GM04503 (cell line): ENCODE measurements around the gene ATP9A.

Experiments
- DNase-seq: peaks from one replicate; pipeline ENCODE4 v3.0.0-alpha.2; 2012; ENCODE audit warnings: low read depth

ATP9A gene

DNA sequence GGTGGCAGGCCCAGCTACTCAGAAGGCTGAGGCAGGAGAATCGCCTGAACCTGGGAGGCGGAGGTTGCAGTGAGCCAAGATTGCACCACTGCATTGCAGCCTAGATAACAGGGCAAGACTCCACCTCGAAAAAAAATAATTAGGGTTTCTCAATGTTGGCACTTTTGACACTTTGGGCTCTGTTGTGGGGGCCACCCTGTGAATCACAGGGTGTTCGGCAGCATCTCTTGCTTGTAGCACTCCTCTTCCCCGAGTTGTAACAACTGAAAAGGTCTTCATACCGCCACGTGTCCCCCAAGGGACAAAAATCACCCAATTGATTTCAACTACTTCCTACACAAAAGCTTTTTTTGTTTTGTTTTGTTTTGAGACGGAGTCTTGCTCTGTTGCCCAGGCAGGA is 172.4 kb downstream of the ATP9A start:
- no peak for DNase-seq

DNA sequence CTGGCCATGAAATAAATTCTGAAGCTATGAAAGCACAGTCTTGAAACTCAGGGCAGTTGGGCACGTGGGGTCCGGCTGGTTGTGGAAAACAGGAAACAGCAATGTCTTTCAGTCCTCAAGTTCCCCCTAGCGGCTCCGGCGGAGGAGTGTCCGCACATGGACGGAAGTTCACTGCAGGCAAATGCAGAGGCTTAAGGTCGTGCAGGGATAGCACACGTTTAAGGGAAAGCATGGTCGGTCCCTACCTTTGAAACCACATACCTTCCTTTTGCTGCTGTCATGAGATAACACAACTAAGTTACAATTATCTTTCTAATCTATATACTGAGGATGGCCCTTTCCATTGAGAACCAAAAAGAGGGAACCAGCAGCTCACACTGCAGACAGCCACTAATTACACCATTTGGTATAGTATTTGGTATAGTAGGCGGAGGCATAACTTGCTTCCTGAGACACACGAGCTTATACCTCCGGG is 173.1 kb downstream of the ATP9A start:
- peak; percentile 51 for DNase-seq

DNA sequence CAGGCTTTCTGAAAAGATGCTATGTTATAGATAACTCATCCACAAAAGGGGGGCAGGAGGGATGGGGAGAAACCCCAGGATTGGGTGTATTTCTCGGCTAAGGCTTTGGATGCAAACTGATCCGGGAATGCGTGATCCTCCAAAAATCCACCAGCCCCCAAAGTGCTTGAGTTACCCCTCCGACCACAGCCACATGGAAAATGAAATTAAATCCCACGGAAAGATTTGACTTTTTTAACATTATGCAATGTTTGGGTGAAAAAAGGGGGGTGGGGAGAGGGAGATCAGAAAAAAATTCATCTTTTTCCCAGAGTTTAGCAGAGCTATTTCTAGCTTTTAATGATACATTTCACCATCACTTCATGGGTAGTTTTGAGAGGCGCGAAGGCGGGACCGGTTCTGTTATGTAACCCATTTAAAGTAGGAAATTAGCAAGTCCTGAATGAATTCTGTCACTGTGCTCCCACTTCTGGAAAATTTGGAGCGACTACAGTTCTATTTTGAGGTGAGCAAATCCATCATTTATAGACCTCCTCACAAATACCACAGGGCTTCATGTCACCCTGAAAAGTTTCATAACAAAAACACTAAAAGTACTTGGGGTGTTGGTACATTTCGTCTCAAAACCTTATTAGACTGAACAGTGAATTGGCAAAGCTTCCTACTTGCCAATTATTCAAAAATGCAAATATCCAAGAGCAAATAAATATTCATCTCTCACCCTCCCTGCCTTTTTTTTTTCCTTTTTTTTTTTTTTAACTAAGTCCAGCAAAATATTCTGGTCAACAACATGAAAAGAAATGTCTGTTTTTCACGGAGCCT is 173.7 kb downstream of the ATP9A start:
- DNase-seq, result no peak

DNA sequence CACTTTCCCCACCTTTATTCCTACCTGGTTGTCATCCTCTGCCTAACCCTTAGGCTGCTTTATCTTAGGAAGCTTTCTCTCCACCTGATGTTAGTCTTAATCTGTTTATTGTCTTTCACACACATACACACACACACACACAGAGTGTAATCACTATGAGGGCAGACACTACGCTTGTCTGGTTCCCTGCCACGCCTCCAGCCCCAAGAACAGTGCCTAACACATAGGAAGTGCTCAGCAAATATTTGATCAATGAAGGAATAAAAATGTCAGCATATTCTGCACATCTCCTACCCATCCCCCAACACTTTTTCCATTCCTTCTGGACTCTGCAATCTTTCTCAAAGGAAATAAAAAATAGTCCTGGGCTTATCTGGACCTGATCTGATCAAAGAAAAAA is 174.6 kb downstream of the ATP9A start:
- DNase-seq, result no peak

DNA sequence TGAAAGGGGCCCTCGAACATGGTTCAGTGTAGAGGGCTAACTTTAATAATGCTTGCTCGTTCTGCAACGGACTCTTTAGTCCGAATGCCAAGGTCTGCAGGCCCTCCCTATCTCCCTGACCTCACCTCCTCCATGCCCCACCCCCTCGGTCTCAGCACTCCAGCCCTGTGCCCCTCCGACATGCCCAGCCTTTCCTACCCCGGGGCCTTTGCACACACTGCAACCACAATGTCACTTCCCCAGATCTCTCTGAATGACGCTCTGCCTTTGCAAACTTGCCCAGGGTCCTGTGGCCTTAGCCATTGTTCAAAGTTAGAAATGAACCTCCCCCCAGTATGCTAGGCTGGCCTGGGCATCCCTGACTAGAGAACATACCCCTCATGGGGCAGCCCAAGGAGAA is 175.6 kb downstream of the ATP9A start:
- no peak for DNase-seq

DNA sequence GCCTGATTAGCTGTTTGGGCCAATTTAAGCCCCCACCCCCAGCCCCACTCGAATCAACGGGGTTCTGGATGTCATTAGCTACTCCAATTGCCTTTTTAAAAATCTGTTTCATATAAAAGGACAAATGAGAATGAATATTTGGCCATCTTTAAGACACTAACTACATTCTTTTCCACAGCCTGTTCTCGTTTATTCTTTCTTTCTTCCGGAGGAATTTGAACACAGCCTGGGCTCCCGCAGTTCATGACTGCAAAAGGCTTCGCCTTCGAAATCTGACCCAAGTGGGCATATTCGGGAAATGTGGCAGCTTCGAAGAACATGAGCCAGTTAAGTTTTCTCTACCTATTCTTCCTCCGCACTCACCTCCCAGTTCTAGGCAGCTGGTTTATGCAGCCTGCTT is 176.3 kb downstream of the ATP9A start:
- no peak for DNase-seq

DNA sequence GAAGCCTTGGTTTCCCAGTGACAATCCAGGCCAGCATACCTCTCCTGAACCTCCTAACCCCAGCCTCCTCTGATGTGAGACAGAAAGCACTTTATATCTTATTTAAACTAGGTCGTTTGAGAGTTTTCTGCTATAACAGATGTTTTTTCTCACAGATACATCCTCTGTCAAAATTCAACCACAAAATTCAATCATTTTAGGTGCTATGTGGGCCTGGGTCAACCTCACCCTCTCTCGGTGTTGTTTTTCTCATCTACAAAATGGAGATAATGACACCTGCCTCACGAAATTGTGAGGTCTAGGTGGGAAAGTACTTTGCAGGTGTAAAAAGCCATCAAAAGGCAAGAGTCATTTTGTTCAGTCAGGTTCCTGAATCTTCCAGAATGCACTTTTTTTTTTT is 179.4 kb downstream of the ATP9A start:
- no peak for DNase-seq

DNA sequence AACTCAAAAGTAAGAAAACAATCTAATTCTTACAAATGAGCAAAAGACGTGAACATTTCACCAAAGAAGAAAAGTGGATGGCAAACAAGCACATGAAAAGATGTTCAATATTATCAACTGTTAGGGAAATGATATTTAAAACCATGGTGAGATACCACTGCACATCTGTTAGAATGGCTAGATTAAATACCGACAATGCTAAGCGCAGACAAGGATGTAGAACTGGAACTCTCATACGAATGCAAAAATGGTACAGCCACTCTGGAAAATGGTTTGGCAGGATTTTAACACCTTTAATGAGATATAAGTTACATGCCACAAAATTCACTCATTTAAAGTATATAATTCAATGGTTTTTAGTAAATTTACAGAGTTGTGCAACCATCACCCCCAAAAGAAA is 181.0 kb downstream of the ATP9A start:
- DNase-seq, result no peak

DNA sequence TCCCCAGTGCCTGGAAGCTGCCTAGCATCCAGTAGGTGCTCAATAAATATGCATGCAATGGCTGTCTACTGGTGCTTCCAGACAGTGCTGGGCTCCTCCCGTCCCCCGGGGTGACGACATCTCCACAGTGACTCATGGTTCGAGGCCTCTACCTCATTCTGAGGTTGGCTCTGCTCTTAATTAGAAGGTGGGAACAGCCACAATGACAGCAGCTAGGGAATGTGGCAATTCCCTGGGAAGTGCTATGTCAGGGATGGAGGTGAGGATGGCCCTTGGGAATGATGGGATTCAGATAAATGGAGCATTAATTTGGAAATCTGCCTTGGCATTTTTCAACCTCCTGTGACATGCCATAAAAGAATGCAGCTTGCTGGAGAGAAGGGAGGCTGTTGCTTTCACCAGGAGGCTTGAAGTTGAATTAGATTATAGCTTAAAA is 182.2 kb downstream of the ATP9A start:
- peak; percentile 98 for DNase-seq

DNA sequence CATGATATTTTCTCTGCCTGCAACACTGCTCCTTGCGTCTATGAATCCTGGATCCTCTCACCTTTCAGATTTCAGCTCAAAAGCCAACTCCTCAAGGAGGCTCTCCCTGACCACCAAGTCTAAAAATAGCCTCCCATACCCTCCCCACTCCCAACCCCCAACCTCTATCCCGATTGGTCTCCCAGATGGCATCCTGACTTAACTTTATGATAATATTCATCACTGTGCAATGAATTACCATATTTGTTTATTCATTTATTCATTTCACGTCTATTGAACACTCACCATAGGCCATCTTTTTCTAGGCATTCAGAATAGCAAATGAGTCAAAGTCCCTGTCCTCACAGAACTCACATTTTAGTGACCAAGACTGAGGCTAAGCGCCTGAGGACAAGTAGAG is 183.0 kb downstream of the ATP9A start:
- DNase-seq, result no peak

DNA sequence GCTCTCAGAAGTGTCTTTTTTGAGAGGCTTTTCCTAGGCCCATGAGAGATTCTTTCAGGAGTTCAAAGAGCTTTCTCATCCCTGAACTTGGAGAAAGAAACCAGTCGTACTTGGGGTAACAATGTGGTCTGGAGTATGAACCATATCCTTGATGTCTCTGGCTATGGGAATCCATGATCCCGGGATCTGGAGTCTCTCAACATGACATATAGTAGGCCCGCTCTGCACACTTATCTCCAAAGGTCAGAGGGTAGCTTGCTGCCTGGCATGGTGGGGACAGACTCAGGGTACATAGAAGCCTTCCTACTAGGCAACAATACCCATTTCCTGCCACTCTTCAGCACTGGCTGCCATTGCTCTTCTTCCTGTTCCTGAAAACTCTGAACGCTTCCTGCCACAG is 183.5 kb downstream of the ATP9A start:
- no peak for DNase-seq

DNA sequence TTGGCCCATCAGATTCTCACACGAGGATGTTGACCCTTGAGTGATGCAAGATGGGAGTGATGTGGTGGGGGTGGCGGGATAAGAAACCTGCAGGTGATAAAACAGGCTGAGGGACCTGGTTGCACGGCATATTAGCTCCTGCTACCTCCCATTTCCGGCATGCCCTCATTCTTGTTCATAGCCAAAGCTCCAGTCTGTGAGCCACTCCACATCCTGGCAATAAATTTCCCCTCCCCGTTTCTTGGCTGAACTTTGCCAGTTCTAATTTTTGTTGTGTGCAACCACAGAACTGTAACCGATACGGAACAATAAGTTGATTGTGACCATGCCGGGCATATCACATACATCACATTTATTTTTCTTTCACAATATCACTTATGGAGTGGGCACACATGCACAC is 184.1 kb downstream of the ATP9A start:
- no peak for DNase-seq

DNA sequence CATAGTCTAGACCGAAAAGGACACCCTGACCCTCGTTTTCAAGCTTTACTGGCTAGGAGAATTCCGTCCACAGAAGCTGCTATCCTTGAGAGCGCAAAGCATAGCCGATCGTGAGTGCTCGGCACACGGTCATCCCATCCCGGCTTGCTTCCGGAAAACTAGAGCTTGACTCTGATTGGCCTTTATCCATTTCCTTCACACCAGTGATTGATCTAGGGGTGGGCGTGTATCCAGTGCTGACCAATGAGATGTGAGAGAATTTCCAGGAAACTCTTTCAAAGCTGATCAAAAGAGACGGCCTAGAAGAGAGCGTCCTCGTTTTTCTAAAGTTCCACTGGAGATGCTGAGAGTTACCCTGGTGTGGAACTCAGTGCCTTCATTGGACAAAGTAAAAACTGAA is 184.7 kb downstream of the ATP9A start:
- no peak for DNase-seq

DNA sequence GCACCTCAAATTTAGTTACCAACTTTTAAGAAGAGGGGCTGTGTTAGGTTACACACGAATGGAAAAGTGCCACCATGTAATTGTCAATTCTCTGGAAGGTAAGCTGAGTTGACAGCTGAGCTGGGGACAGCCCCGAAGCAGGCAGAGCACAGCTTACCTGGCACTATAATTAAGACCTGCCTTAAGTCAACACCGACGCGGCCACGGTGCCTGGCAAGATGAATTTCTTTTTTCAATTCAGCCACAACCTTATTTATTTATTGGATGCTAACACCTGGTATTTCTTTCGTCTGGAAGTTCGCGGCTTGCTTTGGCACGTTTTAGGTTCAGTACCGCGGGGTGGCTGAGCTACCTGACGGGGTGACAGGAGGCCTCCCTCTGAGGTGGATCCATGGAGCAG is 185.1 kb downstream of the ATP9A start:
- no peak for DNase-seq

DNA sequence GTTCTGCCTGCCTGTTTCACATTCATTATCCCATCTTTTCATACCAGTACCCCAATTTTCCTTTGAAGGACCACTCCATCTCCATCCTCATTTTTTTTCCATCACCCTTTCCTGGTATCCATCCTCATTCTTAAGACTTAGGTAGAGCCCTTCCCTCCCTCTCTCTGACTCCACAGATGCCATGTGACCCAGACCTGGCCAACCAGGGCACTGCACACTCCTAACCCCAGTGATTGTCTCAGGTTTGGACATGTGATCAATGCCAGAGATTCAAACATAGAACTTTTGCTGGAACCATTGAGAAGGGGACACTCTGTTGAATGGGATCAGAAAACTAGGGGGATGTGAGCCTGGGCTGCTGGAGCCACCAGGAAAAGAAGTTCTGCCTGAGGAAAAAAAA is 186.6 kb downstream of the ATP9A start:
- no peak for DNase-seq

DNA sequence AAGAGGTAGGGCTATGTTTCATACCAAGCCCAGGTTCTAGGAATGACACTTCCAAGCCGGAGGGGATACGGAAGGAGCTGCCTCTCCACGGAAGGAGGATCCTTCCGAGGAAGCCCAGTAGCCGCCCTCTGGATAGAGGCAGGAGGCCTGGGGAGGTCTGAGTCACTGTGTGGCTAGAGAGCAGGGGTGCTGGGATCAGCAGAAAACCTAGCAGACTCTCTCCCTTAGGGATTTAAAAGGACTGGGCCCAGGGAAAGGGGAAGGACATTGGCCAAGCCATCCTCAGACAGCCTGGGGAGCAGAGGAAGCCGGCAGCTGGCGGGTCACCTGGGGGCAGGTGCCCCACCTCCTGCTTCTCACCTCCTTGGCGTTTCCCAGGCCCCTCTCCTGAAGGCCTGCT is 189.1 kb downstream of the ATP9A start:
- DNase-seq, result no peak

DNA sequence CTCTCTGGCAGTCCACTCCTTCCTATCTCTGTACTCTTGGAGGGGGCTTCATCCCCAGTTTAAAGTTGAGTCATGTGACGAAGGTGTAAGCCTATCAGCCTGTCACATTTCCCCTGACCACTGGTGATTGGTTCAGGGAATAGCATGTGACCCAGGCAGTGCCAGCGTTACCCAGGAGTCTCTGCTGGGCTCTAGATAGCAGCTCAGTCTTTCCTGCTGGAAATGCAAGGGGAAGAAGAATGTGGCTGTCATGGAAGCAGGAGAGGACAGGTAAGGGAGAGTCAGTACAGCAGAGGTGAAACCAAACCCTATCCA is 190.1 kb downstream of the ATP9A start:
- DNase-seq, result no peak

DNA sequence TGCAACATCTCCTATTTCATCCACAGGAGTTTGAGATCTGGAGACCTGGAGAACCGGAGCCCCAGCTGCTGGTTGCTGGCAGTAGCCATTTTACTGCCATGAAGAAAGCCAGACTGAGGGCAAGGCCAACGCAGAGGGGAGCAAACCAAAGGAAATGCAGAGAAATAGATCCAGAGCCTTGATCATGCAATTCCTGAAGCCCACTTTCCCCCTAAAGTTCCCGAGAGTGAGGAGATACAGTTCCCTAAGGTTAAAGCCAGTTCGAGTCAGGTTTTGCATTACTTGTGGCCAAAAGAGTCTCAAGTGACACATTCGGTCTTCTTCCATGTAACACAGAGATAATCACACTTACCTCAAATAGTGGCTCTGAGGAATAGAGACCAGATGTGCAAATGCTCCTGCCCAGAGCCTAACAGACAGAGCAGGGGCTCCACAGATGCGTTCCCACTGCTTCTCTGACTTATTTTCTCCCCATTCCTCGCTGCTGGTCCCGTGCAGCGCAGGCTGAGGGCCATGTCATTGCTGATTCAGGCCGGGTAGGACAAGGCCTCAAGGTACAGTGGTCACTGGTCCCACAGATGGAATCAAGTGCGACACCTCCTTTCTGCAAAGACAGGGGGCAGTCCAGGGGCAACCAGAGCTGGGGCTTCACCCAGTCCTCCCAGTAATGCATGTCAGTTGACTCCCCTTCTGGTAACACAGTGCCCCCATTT is 190.6 kb downstream of the ATP9A start:
- no peak for DNase-seq

DNA sequence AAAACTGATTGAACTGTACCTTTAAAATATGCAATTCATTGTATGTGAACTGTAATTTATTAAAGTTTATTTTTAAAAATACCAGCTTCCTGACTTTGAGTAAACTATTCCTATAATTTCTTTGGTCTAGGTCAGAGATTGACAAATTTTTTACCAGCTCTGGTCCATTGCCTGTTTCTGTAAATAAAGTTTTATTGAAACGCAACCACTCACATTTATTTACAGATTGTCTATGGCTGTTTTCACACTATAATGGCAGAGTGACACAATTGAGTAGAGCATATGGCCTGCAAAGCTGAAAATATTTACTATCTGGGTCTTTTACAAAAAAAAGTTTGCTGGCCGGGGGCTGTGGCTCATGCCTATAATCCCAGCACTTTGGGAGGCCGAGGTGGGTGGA is 192.7 kb downstream of the ATP9A start:
- no peak for DNase-seq

DNA sequence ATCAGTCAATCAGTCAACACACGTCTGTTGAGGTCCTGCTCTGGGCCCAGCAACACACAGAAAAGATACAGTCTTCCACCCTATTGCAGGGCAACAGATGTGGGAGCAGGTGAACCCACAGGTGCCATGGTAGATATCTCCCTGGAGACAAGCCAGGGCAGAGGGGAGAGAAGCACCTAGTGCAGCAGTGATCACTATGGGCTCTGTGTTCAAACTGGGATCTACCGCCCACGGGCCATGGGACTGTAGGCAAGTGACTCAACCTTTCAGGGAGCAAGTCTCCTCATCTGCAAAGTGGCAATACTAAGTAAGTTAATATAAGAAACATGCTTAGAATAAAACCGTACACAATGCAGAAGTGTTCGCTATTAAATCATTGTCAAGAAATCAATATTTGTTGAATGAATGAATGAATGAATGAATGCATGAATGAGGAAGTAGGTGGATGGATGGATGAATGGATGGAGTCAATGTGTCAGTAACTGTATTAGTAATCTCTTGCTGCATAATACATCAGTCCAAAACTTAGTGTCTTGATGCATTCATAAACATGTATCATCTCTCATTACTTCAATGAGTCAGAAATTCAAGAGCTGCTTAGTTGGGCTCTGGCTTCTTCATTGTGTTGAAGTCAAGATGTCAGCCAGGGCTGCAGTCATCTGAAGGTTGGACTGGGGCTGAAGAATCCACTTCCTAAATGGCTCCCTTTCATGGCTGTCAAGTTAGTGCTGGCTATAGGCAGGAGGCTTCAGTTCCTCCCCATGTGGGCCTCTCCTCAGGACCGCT is 193.7 kb downstream of the ATP9A start:
- DNase-seq, result no peak

DNA sequence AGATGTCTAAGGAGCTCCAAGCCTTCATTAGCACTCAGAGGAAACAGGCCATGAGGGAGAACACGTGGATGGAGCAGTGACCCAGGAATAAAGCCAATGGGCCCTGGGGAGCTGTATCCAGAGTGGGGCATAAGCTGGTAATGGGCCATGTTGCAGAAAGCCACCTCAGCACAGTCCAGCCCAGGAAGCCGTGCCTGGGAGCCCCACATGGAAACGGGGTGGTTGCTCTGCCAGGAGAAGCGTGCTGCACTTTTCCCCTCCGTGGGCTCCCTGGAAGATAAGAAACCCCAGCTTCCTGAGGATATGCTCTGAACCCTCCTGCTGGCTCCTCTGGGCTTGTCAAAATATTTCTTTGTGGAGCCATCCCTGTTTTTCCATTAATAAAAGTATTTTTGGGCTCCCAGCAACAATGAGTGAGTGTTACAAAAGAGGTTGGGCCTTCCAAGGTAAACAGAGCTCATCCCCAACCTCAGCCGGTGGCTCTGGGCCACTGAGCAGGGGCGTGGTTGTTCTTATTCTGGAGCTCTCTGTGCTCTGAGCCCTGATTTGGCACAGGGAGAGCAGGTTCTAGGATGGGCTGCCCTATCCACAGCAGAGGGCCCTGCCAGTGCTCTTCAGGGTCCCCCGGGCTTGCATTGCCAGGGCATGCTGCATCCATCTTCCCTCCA is 194.5 kb downstream of the ATP9A start:
- DNase-seq, result no peak

DNA sequence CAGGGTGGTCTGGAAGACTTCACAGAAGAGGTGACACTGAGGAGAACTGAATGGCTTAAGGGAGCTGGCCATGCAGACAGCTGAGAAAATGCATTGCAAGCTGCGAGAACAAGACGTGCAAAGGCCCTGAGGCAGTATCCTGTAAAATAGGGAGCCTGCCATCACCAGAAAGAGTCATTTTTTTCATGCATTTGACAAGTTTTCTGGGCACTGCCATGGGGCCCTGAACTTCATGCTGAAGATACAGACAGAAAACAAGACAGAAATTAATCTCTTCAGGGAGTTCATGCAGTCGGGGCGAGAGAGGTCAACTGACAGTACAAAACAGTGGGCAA is 196.8 kb downstream of the ATP9A start:
- no peak for DNase-seq
